Kidney epithelial cell (primary cell): ENCODE data around the gene SLC4A2. TPM values are rescaled to one million over a fixed set of nuclear protein-coding genes. Genes with fewer than 3 reads are reported as not detected.

Experiments
- DNase-seq: peaks from one replicate; pipeline ENCODE4 v3.0.0-alpha.2; 2010; ENCODE audit warnings: low read depth
- H3K27me3 ChIP-seq: 2 replicates; pipeline ENCODE4 v1.6.0; 2011; ENCODE audit warnings: low read length; ENCODE audit not compliant: control insufficient read depth, insufficient read depth
- H3K36me3 ChIP-seq: 2 replicates; pipeline ENCODE4 v1.5.1; 2011; ENCODE audit warnings: low read length; ENCODE audit not compliant: control insufficient read depth, insufficient read depth
- H3K4me3 ChIP-seq: 2 replicates; pipeline ENCODE4 v1.5.1; 2011; ENCODE audit warnings: low read depth, mild to moderate bottlenecking, control low read depth, low read length
- total RNA-seq: library from RNA; depleted of rRNA; stranded (reverse); fragments of >200 nt; gene quantifications from 2 replicates; pipeline ENCODE4 v1.2.3, GENCODE V29; 2015
- TF ChIP-seq, protein P1 (sequence below): IDR thresholded peaks from 2 replicates; pipeline ENCODE4 v1.5.1; 2011; ENCODE audit warnings: mild to moderate bottlenecking, moderate library complexity, low read length, control low read depth, inconsistent platforms; ENCODE audit not compliant: insufficient read depth, poor library complexity, severe bottlenecking

The SLC4A2 gene
- total RNA-seq, 1 donor from 2014 or later, result 166 TPM

DNA sequence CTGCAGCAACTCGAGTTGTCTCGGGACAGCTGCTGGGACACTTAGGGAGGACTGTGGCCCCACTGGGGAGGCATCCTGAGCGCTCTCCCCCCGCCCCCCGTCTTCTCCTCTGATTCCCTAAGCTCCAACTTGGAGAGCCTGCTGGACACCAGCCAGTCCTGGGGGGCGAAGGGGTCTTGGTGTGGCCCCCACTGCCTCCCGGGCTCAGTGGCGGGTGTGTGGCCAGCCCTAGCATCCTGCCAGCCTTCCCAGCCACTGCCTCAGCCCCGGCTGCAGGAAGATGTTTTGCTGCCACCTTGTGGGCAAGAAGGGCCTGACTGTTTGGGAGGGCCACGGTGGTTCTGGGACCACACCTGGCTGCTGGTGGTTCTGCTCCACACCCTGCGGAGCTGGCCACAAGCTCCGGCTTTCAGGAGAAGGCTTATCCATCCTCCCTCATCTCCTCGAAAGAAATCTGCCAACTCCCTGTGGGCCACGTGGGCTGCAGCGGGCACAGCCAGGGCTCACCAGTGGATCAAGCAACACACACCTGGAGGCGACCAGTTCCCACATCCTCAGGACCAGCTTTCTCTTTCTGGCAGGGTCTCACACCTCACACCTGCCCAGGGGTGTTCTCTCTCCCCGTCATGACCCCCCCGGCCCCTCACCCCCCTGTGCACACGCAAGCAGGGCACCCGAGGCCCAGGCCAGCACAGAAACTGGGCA, 51.7 kb downstream of the SLC4A2 start:
- TF ChIP-seq, protein P1, sequence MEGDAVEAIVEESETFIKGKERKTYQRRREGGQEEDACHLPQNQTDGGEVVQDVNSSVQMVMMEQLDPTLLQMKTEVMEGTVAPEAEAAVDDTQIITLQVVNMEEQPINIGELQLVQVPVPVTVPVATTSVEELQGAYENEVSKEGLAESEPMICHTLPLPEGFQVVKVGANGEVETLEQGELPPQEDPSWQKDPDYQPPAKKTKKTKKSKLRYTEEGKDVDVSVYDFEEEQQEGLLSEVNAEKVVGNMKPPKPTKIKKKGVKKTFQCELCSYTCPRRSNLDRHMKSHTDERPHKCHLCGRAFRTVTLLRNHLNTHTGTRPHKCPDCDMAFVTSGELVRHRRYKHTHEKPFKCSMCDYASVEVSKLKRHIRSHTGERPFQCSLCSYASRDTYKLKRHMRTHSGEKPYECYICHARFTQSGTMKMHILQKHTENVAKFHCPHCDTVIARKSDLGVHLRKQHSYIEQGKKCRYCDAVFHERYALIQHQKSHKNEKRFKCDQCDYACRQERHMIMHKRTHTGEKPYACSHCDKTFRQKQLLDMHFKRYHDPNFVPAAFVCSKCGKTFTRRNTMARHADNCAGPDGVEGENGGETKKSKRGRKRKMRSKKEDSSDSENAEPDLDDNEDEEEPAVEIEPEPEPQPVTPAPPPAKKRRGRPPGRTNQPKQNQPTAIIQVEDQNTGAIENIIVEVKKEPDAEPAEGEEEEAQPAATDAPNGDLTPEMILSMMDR, result peak; percentile 84

DNA sequence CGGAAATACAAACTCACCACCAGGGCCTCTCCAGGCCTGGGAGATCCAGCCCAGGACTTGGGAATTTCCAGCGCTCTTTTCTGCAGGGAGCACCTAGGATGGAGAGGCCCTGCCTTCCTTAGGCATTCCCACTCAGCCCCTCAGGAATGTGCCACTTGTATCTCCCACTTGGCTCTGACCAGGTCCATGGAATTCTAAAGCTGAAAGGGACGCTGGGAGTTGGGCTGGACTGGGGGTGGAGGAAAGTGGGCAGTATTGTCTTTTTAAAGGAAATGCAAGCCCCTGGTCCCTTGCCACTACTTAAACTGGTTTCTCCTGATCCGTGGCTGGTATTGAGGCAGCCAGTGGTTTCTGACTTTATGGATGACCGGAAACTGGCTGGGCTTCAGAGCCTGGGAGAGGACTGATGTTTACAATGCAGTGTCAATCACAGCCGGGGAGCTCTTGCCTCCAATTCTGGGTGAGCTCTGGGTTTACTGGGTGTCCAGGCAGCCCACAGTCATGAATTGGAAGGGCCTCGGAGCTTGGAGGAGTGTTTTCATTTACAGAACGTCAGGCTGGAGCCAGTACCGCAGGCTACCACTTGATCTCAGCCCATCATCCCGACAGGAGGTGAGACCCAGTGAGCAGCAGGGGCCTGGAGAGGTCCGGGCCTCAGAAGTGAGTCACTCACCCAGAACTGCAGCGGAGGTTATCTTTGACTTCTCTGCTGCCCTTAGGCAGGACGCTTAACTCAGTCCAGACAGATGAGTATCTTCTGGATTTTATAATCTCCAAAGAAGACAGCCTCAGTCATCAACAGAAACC, 54.2 kb downstream of the SLC4A2 start:
- no peak overlapping the region for H3K4me3 ChIP-seq
- TF ChIP-seq, protein P1, result no peak
- no peaks in the 10 kb centered on the region for H3K27me3 ChIP-seq
- no peaks in the 10 kb centered on the region for H3K36me3 ChIP-seq
- DNase-seq, result peak; percentile 70

More for the DNA sequence above, 51.7 kb downstream of the SLC4A2 start:
- H3K27me3 ChIP-seq, result no peaks in the 10 kb centered on the region
- DNase-seq, result no peak
- H3K4me3 ChIP-seq, result no peak overlapping the region
- no peaks in the 10 kb centered on the region for H3K36me3 ChIP-seq

- Histone ChIP-seq H3K4me3 (peak overlapping the region; percentile 38), H3K36me3 (no peaks in the 10 kb centered on the region), H3K27me3 (no peaks in the 10 kb centered on the region)
- TF ChIP-seq, protein P1, result no peak
- DNase-seq, result no peak
Measured at GRCh38 chr7:151114151-151115090, 55.0 kb downstream of the SLC4A2 start.

GRCh38 chr7:151115121-151115835, 55.9 kb downstream of the SLC4A2 start:
- TF ChIP-seq, protein P1, result no peak
- no peaks in the 10 kb centered on the region for H3K27me3 ChIP-seq

DNA sequence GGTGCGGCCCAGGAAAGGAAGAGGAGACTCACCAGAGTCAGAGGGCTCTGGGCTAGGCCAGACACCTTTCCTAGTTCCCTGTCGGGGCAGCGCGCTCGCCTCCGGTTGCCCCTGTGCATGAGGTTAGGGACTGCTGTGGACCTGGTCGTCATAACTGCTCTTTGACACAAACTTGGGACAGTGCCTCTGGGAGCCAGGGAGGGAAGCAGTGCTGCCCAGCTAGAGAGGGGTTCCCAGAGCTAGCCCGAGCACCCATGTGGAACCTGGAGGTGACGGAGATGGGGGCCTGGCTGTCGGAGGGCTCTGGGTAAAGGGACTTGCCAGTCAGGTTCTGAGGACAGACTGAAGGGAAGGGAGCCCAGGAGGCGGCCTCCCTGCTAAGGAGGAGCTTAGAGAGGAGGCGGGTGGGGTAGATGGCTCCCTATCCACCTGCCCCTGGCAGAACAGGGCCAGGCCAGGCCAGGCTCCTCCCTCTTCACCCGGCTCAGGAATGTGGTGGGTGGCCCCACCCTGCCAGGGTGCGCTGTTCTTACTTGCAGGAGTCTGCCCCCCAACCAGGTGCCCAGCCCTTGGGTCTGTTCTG, 56.5 kb downstream of the SLC4A2 start:
- H3K4me3 ChIP-seq, result peak overlapping the region; percentile 31
- TF ChIP-seq, protein P1, result no peak
- DNase-seq, result peak; percentile 23

More at GRCh38 chr7:151115121-151115835, 55.9 kb downstream of the SLC4A2 start:
- no peak for DNase-seq
- Histone ChIP-seq H3K4me3 (peak overlapping the region; percentile 31), H3K36me3 (peaks cover 2% of the 10 kb centered on the region)

More for the DNA sequence above, 56.5 kb downstream of the SLC4A2 start:
- no peaks in the 10 kb centered on the region for H3K27me3 ChIP-seq
- peaks cover 3% of the 10 kb centered on the region for H3K36me3 ChIP-seq
